HG03066 (cell line): ENCODE measurements around the gene PPIP5K1.
"Not testable (repeated sequence)": the region's sequence is repeated elsewhere in the genome, so short reads cannot be mapped to it uniquely, and the experiment has no call there.

Source experiments
- ATAC-seq: cut with Tn5 transposase; IDR thresholded peaks from one replicate; pipeline ENCODE4 v1.9.1; 2021; ENCODE audit warnings: low read depth; ENCODE audit not compliant: unreplicated experiment

Gene PPIP5K1

GRCh38 chr15:43547539-43547938 lies 42.5 kb downstream of the PPIP5K1 start:
- no peak for ATAC-seq

GRCh38 chr15:43545426-43545825 lies 44.6 kb downstream of the PPIP5K1 start:
- no peak for ATAC-seq

GRCh38 chr15:43544266-43544665 lies 45.7 kb downstream of the PPIP5K1 start:
- ATAC-seq, result no peak

- ATAC-seq, result no peak
Measured at GRCh38 chr15:43541785-43542184, 48.2 kb downstream of the PPIP5K1 start.

GRCh38 chr15:43538091-43538490 lies 51.9 kb downstream of the PPIP5K1 start:
- no peak for ATAC-seq

GRCh38 chr15:43534897-43535296 lies 55.1 kb downstream of the PPIP5K1 start:
- ATAC-seq, result no peak

GRCh38 chr15:43532826-43533225 lies 57.2 kb downstream of the PPIP5K1 start:
- not testable (repeated sequence) for ATAC-seq

- no peak for ATAC-seq
Measured at GRCh38 chr15:43531018-43531670, 58.9 kb downstream of the PPIP5K1 start.

- ATAC-seq, result no peak
Measured at GRCh38 chr15:43529587-43530345, 60.2 kb downstream of the PPIP5K1 start.

GRCh38 chr15:43529141-43529540 lies 60.9 kb downstream of the PPIP5K1 start:
- no peak for ATAC-seq

- no peak for ATAC-seq
Measured at GRCh38 chr15:43528542-43529007, 61.4 kb downstream of the PPIP5K1 start.

GRCh38 chr15:43527802-43528541 lies 62.0 kb downstream of the PPIP5K1 start:
- ATAC-seq, result no peak

GRCh38 chr15:43527016-43527801 lies 62.8 kb downstream of the PPIP5K1 start:
- ATAC-seq, result no peak

GRCh38 chr15:43526261-43526930 lies 63.6 kb downstream of the PPIP5K1 start:
- ATAC-seq, result no peak

- ATAC-seq, result no peak
Measured at GRCh38 chr15:43525131-43525530, 64.9 kb downstream of the PPIP5K1 start.

- no peak for ATAC-seq
Measured at GRCh38 chr15:43524254-43524845, 65.7 kb downstream of the PPIP5K1 start.

- ATAC-seq, result no peak
Measured at GRCh38 chr15:43523646-43524045, 66.4 kb downstream of the PPIP5K1 start.

- ATAC-seq, result no peak
Measured at GRCh38 chr15:43522247-43522646, 67.8 kb downstream of the PPIP5K1 start.

- ATAC-seq, result no peak
Measured at GRCh38 chr15:43521419-43521818, 68.6 kb downstream of the PPIP5K1 start.

GRCh38 chr15:43520138-43520537 lies 69.9 kb downstream of the PPIP5K1 start:
- ATAC-seq, result no peak
